Measurements from ENCODE around the gene SOCS1.
A peak's percentile ranks its signal among the peaks of the same experiment; 100 is the strongest.
"Not testable (repeated sequence)": the region's sequence is repeated elsewhere in the genome, so short reads cannot be mapped to it uniquely, and the experiment has no call there.

Gene SOCS1

DNA sequence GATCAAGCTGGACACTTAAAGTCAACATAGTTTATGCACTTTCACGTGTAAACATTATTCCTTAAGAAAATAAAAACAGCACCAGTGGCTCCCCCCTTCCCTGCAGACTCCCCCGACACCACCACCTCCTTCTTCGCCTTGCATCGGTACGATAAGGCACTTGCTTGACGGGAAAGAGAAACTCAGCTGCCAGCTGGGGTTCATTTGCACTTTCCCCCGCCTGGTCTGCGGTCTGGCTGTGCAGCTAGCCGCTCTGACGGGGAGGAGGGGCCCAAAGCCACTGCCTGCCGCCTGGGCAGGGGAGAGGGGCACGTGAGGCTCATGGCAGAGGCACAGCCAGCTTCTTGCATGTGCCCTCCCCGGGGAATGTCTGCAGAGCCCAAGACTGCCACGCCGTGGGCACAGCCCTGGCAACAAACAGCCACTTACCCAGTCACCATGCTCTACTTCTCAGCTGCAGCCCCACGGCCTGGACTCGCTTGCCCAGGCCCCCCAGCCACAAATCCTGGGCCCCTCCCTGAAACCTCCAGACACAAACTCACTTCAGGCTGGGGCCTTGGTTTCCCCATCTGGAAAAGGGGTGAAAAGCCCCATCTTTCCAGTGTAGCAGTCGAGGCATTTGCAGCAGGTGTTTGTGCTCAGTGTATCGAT lies 41.6 kb upstream of the SOCS1 start:
- Histone ChIP-seq H3K4me1 (peaks cover 82% of the 10 kb centered on the region), H4K20me1 (no peaks in the 10 kb centered on the region), H3K27ac (peak overlapping the region; percentile 72), H3K36me3 (no peaks in the 10 kb centered on the region), H3K9me3 (no peaks in the 10 kb centered on the region), H3K4me2 (peak overlapping the region; percentile 88), H3K9ac (peak overlapping the region; percentile 31; the same call in 1 of the 2 replicates), H3K4me3 (peak overlapping the region; percentile 41; the same call in 1 of the 2 replicates), H3K27me3 (no peaks in the 10 kb centered on the region)
- TF ChIP-seq Cebpa-rat (IDR thresholded peaks at IDR 0.05): no peak

DNA sequence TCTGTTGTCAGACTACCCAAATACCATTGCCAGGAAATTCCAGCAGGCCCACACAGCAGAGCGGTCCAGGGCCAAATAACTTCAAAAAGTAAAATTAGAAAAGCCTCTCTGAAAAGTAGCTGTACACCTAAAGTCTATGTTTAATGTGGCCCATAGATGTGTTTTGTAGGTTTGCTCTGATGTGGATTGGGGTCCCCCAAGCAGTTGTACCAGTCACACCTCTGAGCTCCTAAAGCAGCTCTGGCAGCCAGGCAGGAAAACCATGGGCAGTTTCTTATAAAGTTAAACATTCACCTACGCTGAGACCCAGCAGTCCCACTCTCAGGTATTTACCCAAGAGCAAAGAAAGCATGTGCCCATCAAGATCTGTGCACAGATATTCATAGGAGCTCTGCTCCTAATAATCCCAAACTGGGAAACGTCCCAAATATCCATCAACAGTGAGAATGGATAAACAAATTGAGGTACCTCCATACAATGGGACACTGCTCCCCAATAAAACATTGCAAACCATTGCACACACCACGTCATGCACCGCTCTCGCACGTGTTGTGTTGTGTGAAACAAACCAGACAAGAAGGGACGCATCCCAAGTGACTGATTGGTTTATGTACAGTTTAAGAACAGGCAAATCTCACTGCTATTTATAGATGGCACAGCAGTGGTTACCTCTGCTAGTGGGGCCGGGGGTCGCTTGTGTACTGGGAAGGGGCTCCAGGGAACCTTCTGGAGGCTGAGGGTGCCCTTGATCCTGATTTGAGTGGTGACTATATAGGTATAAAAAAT lies 40.9 kb upstream of the SOCS1 start:
- Histone ChIP-seq H3K36me3 (no peaks in the 10 kb centered on the region), H3K27me3 (no peaks in the 10 kb centered on the region), H3K9ac (peak overlapping the region; percentile 16; the same call in 1 of the 2 replicates), H3K4me2 (peak overlapping the region; percentile 88), H4K20me1 (no peaks in the 10 kb centered on the region), H3K27ac (peak overlapping the region; percentile 59), H3K9me3 (no peaks in the 10 kb centered on the region), H3K4me3 (peak overlapping the region; percentile 41; the same call in 1 of the 2 replicates), H3K4me1 (peaks cover 83% of the 10 kb centered on the region)
- no peak for TF ChIP-seq Cebpa-rat (IDR thresholded peaks at IDR 0.05)

DNA sequence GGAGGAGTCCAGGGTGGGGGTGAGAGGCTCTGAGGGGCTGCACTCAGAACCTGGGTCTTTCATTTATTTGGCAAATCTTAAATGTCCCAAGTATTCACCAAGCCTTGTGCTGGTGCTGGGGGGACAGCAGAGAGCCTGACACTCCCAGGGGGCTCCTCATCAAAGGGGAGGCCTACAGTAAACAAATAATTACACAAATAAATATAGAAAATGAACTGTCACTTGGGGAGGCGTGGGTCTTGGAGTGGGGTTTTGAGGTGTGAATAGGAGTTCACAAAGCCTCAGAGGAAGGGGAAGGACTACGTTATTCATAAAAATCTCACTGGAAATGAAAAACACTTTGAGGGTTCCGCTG lies 40.3 kb upstream of the SOCS1 start:
- Histone ChIP-seq H3K36me3 (no peaks in the 10 kb centered on the region), H3K9me3 (no peaks in the 10 kb centered on the region), H4K20me1 (no peaks in the 10 kb centered on the region), H3K27me3 (no peaks in the 10 kb centered on the region), H3K4me1 (peaks cover 83% of the 10 kb centered on the region), H3K4me2 (peak overlapping the region; percentile 88), H3K4me3 (no peak overlapping the region), H3K9ac (peak overlapping the region; percentile 16; the same call in 1 of the 2 replicates), H3K27ac (peak overlapping the region; percentile 59)
- TF ChIP-seq Cebpa-rat (IDR thresholded peaks at IDR 0.05): no peak

DNA sequence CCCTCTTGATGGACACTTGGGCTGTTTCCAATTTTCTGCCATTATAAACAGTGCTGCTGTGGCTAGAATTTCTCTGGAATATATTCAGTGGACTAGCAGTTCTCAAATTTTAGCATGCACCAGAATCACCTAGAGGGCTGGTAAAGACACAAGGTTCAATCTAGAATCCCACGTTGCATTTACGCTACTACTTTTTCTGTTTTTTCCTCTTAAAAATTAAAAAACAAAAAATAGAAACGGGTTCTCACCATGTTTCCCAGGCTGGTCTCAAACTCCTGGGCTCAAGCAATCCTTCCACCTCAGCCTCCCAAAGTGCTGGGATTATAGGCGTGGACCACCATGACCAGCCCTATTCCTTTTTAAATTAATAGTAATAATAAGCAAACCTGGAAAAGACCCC lies 39.7 kb upstream of the SOCS1 start:
- no peaks in the 10 kb centered on the region for H4K20me1 ChIP-seq
- H3K4me3 ChIP-seq: no peak overlapping the region
- no peak overlapping the region; the same call in 1 of the 2 replicates for H3K9ac ChIP-seq
- H3K27ac ChIP-seq: peak overlapping the region; percentile 59
- no peaks in the 10 kb centered on the region for H3K36me3 ChIP-seq
- no peaks in the 10 kb centered on the region for H3K27me3 ChIP-seq
- TF ChIP-seq Cebpa-rat (IDR thresholded peaks at IDR 0.05): no peak
- no peaks in the 10 kb centered on the region for H3K9me3 ChIP-seq
- peaks cover 81% of the 10 kb centered on the region for H3K4me1 ChIP-seq
- H3K4me2 ChIP-seq: peak overlapping the region; percentile 88

DNA sequence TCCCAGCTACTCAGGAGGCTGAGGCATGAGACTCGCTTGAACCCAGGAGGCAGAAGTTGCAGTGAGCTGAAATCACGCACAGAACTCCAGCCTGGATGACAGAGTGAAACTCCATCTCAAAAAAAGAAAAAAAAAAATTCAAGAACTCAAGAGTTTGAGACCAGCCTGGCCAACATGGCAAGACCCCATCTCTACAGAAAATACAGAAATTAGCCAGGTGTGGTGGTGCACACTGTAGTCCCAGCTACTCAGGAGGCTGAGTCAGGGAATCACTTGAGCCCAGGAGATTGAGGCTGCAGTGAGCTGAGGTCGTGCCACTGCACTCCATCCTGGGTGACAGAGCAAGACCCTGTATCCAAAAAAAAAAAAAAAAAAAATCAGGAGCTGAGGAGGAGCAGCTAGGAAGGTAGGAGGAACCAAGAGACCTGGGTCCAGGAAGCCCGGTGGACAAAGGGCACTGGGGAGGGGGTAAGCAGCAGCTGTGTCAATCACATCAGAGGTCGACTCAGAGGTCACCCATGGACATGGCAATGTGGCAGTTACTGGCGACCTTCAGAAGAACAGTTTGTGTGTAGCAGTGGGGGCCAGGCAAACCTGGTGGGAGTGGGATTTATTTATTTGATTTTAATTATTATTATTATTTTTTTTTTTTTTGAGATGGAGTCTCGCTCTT lies 36.2 kb upstream of the SOCS1 start:
- Histone ChIP-seq H3K9me3 (no peaks in the 10 kb centered on the region), H3K9ac (no peak overlapping the region), H3K4me1 (peaks cover 47% of the 10 kb centered on the region), H4K20me1 (no peaks in the 10 kb centered on the region), H3K4me3 (no peak overlapping the region), H3K27me3 (no peaks in the 10 kb centered on the region), H3K4me2 (no peak overlapping the region), H3K27ac (no peak overlapping the region), H3K36me3 (no peaks in the 10 kb centered on the region)
- no peak for TF ChIP-seq Cebpa-rat (IDR thresholded peaks at IDR 0.05)

DNA sequence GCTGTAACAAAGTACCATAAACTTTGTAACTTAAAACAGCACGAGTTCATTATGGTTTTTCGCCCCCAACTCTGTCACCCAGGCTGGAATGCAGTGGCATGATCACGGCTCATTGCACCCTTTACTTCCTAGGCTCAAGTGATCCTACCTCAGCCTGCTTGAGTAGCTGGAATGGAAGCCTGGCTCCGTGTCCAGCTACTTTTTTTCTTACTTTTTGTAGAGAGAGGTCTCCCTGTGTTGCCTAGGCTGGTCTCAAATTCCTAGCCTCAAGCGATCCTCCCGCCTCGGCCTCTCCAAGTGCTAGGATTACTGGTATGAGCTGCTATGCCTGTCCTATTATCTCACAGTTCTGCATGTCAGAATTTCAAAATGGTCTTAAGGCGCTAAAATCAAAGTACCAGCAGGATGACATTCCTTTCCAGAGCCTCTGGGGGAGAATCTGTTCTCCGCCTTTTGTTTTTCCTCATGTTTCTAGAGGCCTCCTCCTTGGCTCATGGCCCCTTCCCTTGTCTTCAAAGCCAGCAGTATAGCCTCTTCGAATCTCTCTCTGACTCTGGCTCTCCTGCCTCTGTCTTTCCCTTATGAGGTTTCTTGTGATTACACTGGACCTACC lies 35.2 kb upstream of the SOCS1 start:
- peaks cover 44% of the 10 kb centered on the region for H3K4me1 ChIP-seq
- no peaks in the 10 kb centered on the region for H3K36me3 ChIP-seq
- no peaks in the 10 kb centered on the region for H4K20me1 ChIP-seq
- H3K4me3 ChIP-seq: no peak overlapping the region
- no peak overlapping the region for H3K9ac ChIP-seq
- H3K27me3 ChIP-seq: no peaks in the 10 kb centered on the region
- TF ChIP-seq Cebpa-rat (IDR thresholded peaks at IDR 0.05): no peak
- no peaks in the 10 kb centered on the region for H3K9me3 ChIP-seq
- H3K27ac ChIP-seq: no peak overlapping the region
- no peak overlapping the region for H3K4me2 ChIP-seq

DNA sequence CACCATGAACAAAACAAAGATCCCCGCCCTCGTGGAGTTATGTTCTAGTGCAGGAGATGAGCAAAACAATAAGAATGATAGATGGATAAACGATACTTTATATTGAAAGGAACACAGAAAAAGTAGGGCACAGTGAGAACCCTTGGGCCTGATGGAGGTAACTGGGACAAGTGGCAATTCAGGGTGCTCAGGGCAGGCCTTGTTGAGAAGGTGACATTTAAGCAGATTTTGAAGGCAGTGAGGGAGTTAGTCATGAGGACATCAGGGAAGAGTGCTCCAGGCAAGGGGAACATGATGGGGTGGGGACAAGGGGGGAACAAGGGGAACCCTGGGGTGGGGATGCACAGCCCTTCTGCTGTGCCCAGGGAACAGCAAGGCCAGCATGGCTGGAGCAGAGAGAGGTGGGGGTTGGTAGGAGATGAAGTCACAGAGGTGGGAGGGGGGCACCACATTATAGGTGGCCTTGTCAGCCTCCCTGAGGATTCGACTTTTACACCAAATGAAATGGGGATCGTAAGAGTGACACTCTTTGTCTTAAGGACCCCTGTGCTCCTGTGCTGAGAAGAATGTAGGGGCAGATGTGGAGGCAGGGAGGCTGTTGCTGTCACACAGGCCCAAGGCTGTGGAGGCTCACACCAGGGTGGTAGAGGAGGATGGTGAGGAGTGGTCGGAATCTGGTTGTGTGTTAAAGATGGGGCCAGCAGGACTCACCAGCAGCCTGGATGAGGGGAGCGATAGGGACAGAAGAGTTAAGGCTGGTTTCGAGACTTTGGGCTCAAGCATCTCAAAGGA lies 34.3 kb upstream of the SOCS1 start:
- Histone ChIP-seq H3K9ac (no peak overlapping the region), H3K9me3 (no peaks in the 10 kb centered on the region), H3K4me1 (peaks cover 35% of the 10 kb centered on the region), H3K36me3 (no peaks in the 10 kb centered on the region), H3K27me3 (no peaks in the 10 kb centered on the region), H3K4me3 (no peak overlapping the region), H3K27ac (no peak overlapping the region), H3K4me2 (no peak overlapping the region), H4K20me1 (no peaks in the 10 kb centered on the region)
- no peak for TF ChIP-seq Cebpa-rat (IDR thresholded peaks at IDR 0.05)

DNA sequence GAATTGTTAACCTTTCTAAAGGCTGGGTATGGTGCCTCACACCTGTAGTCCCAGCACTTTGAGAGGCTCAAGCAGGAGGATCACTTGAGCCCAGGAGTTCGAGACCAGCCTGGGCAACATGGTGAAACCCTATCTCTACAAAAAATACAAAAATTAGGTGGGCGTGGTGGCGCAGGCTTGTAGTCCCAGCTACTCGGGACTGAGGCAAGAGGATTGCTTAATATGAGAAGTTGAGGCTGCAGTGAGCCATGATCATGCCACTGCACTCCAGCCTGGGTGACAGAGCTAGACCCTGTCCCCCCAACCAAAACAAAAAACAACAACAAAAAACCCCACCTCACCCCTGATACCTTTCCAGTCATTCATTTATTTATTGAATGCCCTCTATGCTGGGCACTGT lies 33.7 kb upstream of the SOCS1 start:
- not testable (repeated sequence) for H4K20me1 ChIP-seq, H3K9ac ChIP-seq, H3K4me3 ChIP-seq, H3K27ac ChIP-seq, H3K27me3 ChIP-seq, H3K9me3 ChIP-seq, H3K4me2 ChIP-seq, H3K36me3 ChIP-seq
- peaks cover 29% of the 10 kb centered on the region for H3K4me1 ChIP-seq

DNA sequence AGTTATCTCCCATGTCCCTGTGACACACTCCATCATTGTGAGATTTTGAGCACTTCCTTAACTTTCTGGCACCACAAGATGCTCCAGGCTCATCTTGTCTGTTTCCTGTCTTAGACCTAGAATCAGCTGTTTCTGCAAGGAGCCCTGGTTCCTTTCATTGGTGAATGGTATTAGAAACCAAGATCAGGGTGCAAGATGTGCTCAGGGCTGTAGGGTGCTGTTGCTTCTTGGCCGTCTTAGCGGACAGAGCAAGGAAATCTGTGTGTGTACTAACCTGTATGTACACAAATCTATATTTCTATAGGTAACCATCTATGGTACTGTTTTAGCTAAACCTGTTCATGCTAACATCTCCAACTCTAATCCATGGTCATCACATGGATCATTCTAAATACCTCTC lies 33.2 kb upstream of the SOCS1 start:
- H3K27me3 ChIP-seq: no peaks in the 10 kb centered on the region
- H3K4me1 ChIP-seq: peaks cover 24% of the 10 kb centered on the region
- no peak overlapping the region for H3K4me3 ChIP-seq
- no peaks in the 10 kb centered on the region for H4K20me1 ChIP-seq
- no peak overlapping the region for H3K9ac ChIP-seq
- no peak overlapping the region for H3K27ac ChIP-seq
- H3K4me2 ChIP-seq: no peak overlapping the region
- no peaks in the 10 kb centered on the region for H3K36me3 ChIP-seq
- H3K9me3 ChIP-seq: no peaks in the 10 kb centered on the region
- no peak for TF ChIP-seq Cebpa-rat (IDR thresholded peaks at IDR 0.05)
